Ascending aorta (tissue), 2 donors: ENCODE results near the gene RADIL. TPM values are rescaled to one million over a fixed set of nuclear protein-coding genes. Genes with fewer than 3 reads are reported as not detected.

ENCODE experiments used
- DNase-seq, 2 donors: peaks; one replicate each; pipeline ENCODE4 v3.0.0-alpha.2; 2019; ENCODE audit warnings: low spot score in 2 of 2
- H3K27ac ChIP-seq, 2 donors: fragments of 200-600 bp; sonication (generic); one replicate each; pipeline ENCODE4 v1.5.1; 2016 to 2017; ENCODE audit warnings: mild to moderate bottlenecking in 1 of 2
- H3K27me3 ChIP-seq: fragments of 200-600 bp; sonication (generic); one replicate; pipeline ENCODE4 v1.5.1; 2017
- H3K36me3 ChIP-seq, 2 donors: fragments of 200-600 bp; sonication (generic); one replicate each; pipeline ENCODE4 v1.5.1; 2016
- H3K4me1 ChIP-seq, 2 donors: fragments of 200-600 bp; sonication (generic); one replicate each; pipeline ENCODE4 v1.5.1; 2016 to 2017; ENCODE audit warnings: mild to moderate bottlenecking in 1 of 2
- H3K4me3 ChIP-seq, 2 donors: fragments of 200-600 bp; sonication (generic); one replicate each; pipeline ENCODE4 v1.5.1; 2016 to 2017; ENCODE audit warnings: mild to moderate bottlenecking in 1 of 2
- H3K9me3 ChIP-seq, 2 donors: fragments of 200-600 bp; sonication (generic); one replicate each; pipeline ENCODE4 v1.5.1; 2016
- intact Hi-C: fragments of 100-400 bp; cut with DNase I; formaldehyde crosslinking; loops from one replicate; pipeline ENCODE4 v1.15.1; 2023
- total RNA-seq: library from RNA; depleted of rRNA; stranded (reverse); fragments of >200 nt; gene quantifications from one replicate; pipeline ENCODE4 v1.1.0, GENCODE V29; 2016
- TF ChIP-seq, protein P1 (sequence below), 3 experiments: fragments of 200-600 bp in 2 of 3; fragments of 450-650 bp in 1 of 3; sonication (generic) in 2 of 3; IDR thresholded peaks; one replicate each; pipeline ENCODE4 v1.5.1; 2016 to 2019; ENCODE audit warnings: antibody characterized with exemption in 3 of 3, mild to moderate bottlenecking in 1 of 3, moderate library complexity in 1 of 3

The RADIL gene
- total RNA-seq, 1 donor from 2014 or later, result 42.4 TPM

DNA sequence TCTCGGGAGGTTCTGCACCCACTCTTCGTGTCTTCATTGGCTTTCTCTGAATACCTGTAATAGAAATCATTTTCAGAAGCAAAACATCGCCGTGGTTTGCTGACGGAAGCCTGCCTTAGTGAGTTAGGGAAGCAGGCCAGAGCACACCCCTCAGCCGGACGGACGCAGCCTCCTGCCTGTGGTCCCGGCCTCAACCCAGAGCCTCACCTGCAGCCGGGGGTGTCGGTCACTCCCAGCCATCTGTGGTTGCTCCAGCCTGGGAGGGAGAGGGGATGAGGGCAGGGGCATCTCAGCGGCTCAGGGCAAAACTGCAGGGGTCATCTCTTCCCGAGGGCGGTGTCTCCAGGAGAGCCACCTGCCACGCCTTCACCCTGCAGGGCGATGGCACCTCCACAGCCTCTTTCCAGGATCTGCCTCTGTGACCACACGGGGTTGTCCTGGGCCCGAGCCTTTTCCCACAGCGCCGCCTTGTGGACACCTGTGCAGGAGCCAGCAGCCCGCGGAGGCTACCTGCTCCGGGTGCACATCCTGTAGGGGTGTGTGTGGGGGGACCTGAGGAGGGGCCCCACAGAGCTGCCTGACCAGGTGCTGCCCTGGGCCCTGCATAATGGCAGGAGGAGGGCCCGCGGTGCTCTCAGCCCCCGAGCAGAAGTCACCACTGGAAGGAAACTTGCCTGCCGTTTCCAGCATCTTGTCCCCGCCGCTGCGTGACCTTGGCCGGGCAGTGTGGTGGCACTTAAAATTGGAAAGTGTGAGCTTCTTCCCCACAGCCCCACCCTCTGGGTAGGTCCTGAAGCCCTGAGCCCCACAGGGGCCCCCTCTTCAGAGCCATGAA, 129.7 kb downstream of the RADIL start:
- intact Hi-C loops, result no loop called here
- peak overlapping the region in 1 of 2 donors; percentile 4 for H3K27ac ChIP-seq

DNA sequence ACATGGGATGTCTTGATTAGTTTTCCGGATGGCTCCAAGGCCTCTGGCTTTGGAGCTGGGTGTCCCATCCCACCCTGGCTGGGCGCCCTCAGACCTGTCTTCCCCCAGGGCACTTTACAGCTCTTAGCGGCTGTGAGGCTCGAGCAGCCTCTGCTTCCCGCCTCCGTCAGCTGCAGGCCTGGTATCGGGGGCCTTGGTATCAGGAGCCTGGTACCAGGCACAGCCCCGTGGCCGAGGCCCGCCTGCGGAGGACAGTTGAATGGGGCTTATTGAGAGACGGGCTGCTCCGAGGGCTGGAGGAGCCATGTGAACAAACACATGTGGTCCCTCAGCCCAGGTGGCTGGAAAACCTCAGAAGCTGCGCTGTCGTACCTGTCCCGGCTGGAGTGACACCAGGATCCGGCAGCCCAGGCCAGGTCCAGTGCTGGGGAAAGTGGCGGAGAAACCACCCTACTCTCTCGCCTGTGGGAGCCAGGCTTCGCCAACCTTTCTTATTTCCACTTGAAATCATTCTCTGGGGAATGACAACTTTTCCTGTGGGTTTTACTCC, 132.0 kb downstream of the RADIL start:
- H3K4me1 ChIP-seq, result peaks cover 2 to 25% of the 10 kb centered on the region in 2 donors
- no peaks in the 10 kb centered on the region for H3K9me3 ChIP-seq
- H3K27me3 ChIP-seq, result no peaks in the 10 kb centered on the region
- H3K36me3 ChIP-seq, result peaks cover 23 to 36% of the 10 kb centered on the region in 2 donors
- no peak for DNase-seq
- peak overlapping the region in 1 of 2 donors; percentile 19 for H3K4me3 ChIP-seq
- TF ChIP-seq, protein P1, sequence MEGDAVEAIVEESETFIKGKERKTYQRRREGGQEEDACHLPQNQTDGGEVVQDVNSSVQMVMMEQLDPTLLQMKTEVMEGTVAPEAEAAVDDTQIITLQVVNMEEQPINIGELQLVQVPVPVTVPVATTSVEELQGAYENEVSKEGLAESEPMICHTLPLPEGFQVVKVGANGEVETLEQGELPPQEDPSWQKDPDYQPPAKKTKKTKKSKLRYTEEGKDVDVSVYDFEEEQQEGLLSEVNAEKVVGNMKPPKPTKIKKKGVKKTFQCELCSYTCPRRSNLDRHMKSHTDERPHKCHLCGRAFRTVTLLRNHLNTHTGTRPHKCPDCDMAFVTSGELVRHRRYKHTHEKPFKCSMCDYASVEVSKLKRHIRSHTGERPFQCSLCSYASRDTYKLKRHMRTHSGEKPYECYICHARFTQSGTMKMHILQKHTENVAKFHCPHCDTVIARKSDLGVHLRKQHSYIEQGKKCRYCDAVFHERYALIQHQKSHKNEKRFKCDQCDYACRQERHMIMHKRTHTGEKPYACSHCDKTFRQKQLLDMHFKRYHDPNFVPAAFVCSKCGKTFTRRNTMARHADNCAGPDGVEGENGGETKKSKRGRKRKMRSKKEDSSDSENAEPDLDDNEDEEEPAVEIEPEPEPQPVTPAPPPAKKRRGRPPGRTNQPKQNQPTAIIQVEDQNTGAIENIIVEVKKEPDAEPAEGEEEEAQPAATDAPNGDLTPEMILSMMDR (IDR thresholded peaks at IDR 0.05), result no peak
- intact Hi-C loops, result no loop called here
- peak overlapping the region; percentile 66 to 68 for H3K27ac ChIP-seq

More for the DNA sequence above, 129.7 kb downstream of the RADIL start:
- H3K4me1 ChIP-seq, result peaks cover 0 to 13% of the 10 kb centered on the region in 2 donors
- DNase-seq, result peak in 1 of 2 donors; percentile 86
- H3K27me3 ChIP-seq, result no peaks in the 10 kb centered on the region
- TF ChIP-seq, protein P1 (IDR thresholded peaks at IDR 0.05), result peak; percentile 73 to 90 (median 81)
- H3K4me3 ChIP-seq, result no peak overlapping the region
- no peaks in the 10 kb centered on the region for H3K9me3 ChIP-seq
- H3K36me3 ChIP-seq, result peaks cover 45 to 48% of the 10 kb centered on the region in 2 donors

DNA sequence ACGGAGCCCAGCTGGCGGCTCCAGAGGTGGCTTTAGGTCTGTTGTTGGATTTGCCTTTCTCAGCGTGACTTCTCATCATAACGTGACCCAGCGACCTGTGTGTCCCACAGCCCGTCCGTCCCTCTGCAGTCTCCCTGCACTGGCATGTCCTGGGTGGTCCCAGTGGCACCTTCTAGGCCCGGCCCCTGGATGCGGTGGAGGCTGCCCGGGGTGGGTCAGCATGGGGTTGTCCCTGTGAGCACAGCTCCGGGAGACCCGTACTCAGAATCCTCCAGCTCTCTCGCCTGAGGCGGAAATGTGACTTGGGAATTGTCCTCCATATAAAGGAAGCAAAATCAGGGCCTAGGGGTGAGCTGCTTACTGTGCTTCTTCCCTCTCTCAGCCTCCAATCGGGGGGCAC, 133.7 kb downstream of the RADIL start:
- no peaks in the 10 kb centered on the region for H3K9me3 ChIP-seq
- H3K27ac ChIP-seq, result peak overlapping the region; percentile 81 to 94
- peaks cover 3 to 33% of the 10 kb centered on the region in 2 donors for H3K4me1 ChIP-seq
- H3K4me3 ChIP-seq, result no peak overlapping the region
- H3K27me3 ChIP-seq, result no peaks in the 10 kb centered on the region
- peaks cover 6 to 20% of the 10 kb centered on the region in 2 donors for H3K36me3 ChIP-seq
- TF ChIP-seq, protein P1 (IDR thresholded peaks at IDR 0.05), result no peak
- intact Hi-C loops, result loop anchor here (10.0 kb wide), 1 partner anchor 1885 kb away; no protein-coding TSS in a partner anchor
- DNase-seq, result no peak

DNA sequence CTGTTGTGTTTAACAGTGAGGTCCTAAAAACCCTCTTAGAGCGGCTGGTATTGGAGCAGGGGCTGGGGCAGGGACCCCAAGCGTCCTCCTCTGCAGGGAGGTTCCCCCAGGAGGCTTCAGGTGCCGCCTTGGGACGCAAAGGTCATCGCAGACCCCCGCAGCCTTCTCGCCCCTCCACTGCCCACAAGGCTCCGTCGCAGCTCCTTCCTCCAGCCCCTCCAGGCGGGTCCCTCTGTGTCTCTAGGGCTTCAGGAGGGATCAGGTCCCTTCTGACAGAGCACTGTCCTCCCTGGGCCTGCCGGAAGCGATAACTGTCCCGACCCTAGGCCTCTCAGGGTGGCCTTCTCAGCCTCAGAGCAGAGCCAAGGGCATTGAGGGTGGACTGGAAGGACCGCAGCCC, 134.2 kb downstream of the RADIL start:
- intact Hi-C loops, result loop anchor here (10.0 kb wide), 1 partner anchor 1885 kb away; no protein-coding TSS in a partner anchor
- TF ChIP-seq, protein P1 (IDR thresholded peaks at IDR 0.05), result no peak
- Histone ChIP-seq H3K27ac (peak overlapping the region; percentile 81 to 94), H3K4me3 (no peak overlapping the region), H3K4me1 (peaks cover 3 to 36% of the 10 kb centered on the region in 2 donors), H3K36me3 (peaks cover 1 to 15% of the 10 kb centered on the region in 2 donors), H3K27me3 (no peaks in the 10 kb centered on the region), H3K9me3 (no peaks in the 10 kb centered on the region)
- no peak for DNase-seq

Other genes with a start within 250 kb of the RADIL start
- gene FOXK1, start 201.4 kb downstream of the RADIL start, total RNA-seq, result 31.7 TPM
- gene AP5Z1, start 108.1 kb downstream of the RADIL start, total RNA-seq, result 115 TPM
- gene PAPOLB, start 21.7 kb downstream of the RADIL start, total RNA-seq, result not detected
- not detected for gene MMD2, start 75.5 kb upstream of the RADIL start, total RNA-seq
- 9.9 TPM for gene RBAK, start 162.1 kb upstream of the RADIL start, total RNA-seq